Muscle of back (tissue), 11 donors: ENCODE measurements around the gene EVI5. TPM values are rescaled to one million over a fixed set of nuclear protein-coding genes. Genes with fewer than 3 reads are reported as not detected.
"Not testable (repeated sequence)": the region's sequence is repeated elsewhere in the genome, so short reads cannot be mapped to it uniquely, and the experiment has no call there.

Source experiments
- DNase-seq, 3 donors: peaks; one replicate each; pipeline versions ENCODE4 v3.0.0 to v3.0.0-alpha.2; 2013
- polyA plus RNA-seq, 10 donors: library from polyadenylated mRNA; unstranded; fragments of 120-200 nt; gene quantifications; one replicate each; pipeline ENCODE4 v1.2.1, GENCODE V29; 2013; ENCODE audit not compliant: insufficient read length in 10 of 10

The EVI5 gene
- polyA plus RNA-seq, 10 donors = 9.7 to 17.5 (median 13.9) TPM

DNA sequence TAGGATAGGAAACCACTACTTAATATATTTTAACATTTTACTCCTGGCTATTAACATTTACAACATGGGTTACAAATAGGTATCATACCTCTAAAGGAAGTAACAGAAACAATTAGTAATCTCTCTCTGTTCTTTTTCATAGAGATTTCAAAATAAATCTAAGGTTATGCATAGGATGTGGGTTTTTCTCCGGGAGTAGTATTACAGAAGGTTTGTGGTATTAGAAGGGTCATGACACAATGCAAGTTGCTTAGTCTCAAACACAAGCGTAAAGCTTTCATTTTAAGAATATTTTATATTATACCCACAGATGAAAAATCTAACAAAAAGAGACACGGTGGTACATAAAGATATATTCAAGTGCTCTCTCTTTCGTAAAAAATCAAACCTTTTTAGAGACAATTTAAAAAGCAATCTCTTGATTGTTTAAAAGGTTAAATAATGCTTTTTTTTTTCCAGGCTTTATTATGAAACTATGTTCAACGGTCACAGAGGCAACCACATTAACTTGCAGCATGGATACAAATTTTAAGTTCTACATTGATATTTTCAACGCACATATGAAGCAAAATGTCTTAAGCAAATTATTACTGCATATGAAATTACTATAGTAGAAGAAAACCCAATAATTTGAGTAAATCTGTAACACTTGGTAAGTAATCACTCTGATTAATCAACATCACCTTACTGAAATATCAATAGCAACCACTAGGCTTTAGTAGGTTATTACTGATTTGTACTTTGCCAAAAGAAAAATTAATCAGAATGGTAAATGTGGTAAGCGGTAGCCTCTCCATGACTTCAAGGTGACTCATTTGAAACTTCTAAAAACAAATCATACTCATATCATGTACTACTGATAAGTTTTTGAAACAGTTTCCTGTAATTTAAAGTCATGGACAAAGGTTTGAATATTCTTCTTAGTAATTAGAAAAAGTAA, 200.8 kb downstream of the EVI5 start:
- DNase-seq = no peak

DNA sequence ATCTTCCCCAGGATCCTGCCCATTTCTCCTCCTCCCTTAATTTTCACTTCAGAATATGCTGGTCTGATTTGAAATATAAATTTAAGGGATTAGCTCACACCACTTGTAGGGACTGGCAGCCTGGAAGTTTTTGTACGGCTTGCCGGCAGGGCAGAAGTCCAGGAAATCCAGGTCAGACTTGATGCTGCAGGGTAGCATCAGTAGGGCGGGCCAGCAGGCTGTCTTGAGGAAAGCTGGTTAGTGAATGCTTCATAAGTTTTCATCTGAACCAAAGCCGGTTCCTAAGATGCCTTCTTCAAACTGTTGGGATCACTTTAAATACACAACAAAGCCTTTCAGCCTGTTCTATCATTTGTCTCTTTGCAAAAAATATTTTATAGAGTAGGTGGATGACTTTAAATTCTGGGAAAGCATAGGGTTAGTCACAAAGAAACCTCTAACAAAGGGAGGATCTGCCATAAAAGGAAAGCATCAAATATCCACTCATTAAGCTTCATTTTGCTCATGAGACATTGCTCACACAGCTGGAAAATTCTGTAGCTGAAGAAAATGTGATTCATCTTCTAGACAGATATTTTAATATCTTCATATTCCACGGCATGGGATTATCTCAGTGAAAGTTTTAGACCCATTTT, 207.5 kb downstream of the EVI5 start:
- no peak for DNase-seq

DNA sequence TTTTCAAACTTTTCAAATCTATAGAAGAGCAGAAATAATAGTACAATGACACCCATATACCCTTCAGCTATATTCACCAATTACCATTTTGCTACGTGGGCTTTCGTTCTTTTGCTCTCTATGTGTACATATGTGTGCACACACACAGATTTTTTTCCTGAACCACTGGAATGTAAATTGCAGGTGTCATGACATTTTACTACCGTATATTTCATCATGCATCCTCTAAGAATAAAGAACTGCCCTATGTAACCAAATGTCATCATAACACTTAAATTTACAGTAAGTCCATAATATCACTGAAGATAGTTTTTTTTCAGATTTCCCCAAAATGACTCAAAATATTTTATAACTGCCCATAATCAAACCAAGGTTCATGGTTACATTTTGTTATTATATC, 209.8 kb downstream of the EVI5 start:
- no peak for DNase-seq

DNA sequence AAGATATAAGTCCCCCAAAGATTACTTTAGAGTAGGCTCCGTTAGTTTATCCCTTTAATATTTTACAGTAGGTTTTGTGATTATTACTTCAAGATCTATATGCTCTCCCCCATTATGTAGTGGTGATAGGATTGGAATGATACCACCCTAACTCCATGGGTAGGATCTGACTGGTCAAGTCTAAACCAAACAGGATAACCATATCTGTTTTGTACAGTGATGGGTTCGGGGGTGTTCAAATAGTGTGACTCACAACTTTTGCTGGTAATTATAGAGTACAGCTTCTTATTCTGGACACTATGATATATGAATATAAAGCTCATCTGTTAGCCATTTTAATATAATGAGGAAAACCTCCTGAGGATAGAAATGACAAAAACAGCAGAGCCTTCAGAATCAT, 212.4 kb downstream of the EVI5 start:
- no peak for DNase-seq

DNA sequence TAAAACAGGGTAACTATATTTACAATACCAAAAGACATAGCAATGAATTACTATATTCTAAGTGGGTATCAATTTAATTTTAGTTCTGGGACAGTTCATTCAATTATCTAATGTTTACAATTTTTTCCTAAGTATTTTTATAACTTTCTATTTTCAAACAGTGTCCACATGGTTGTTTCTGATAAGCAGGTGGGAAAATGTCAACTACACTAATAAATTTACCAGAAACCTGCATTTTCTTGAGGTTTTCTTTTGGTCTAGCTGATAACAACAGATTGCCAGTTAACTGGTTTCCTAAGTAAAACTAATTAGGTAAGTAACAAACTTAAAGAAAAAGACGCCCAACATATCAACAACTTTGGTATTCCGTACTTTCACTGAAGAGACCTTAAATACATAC, 213.3 kb downstream of the EVI5 start:
- no peak for DNase-seq

DNA sequence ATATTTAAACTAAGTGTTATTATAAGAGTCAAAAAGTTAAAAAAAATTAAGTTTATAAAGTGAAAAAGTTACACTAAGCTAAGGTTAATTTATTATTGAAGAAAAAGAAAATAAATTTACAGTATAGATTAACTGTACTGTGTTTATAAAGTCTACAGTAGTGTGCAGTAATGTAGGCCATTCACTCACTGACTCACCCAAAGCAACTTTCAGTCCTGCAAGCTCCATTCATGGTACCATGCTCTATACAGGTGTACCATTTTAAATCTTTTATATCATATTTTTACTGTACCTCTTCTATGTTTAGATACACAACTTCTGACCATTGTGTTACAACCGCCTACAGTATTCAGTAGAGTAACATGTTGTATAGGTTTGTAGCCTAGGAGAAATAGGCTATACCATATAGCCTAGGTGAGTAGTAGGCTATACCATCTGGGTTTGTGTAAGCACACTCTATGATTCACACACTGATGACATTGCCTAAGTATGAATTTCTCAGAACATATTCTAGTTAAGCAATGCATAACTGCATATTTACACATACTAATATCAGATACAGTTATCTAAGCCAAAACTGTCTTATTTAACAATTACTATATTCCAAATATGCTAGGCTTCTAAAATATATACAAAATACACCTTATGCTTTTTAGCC, 217.6 kb downstream of the EVI5 start:
- DNase-seq = no peak

DNA sequence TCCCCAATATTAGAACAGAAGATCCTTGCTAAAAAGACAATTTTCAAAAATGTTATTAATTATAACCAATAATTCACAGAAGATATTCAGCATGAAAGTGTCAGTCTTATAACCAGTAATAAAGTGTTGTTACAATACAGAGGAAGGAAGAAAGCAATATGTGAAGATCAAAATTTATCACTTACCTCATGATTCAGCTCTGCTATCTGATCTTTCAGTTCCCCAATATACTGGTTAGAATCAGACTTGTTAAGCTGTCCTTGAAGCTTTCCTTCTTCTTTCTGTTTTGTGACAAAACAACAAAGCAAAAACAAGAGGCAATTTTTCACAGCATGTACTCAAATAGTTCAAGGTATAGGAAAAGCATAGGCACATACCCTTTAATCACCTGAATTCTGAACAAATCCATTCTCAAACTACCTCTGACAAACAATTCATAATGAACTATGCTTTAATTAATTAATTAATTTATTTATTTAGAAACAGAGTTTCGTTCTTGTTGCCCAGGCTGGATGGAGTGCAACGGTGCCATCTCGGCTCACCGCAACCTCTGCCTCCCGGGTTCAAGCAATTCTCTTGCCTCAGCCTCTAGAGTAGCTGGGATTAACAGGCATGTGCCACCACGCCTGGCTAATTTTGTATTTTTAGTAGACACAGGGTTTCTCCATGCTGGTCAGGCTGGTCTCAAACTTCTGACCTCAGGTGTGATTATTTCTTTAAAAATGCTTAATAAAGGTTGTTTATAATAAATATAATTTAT, 221.3 kb downstream of the EVI5 start:
- no peak for DNase-seq

DNA sequence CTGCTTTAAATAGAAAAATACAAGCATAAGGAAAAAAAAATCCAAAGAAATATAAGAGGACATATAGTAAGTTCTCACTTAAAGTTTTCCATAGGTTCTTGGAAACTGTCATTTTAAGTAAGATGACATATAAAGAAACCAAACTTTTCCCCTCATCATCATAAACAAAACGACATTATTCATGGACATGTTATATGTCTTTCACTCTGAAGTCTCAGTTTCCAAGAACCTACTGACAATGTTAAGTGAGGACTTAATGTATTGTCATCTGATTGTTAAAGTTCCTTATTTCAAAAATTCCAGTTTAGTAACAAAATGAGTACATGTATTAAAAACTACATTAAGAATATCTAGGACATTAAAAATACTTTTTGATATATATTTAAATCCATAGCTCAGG, 228.6 kb downstream of the EVI5 start:
- no peak for DNase-seq

DNA sequence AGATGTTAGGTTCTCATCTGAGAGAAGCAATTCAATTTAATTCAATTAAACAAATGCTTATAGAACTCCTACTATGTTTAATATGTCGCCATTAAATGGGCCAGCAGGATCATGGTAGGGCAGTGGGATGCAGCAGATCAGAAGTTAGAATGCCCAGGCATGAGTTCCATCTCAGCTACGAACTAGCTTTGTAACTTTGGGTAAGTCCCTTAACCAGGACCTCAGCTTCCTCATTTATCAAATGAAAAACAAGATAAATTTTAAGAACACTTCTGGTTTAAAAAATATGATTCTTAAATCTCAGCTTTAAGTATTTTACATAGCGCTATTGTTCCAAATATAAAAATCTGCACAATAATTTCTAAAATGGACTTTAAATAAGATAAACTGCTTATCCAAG, 230.7 kb downstream of the EVI5 start:
- no peak for DNase-seq

DNA sequence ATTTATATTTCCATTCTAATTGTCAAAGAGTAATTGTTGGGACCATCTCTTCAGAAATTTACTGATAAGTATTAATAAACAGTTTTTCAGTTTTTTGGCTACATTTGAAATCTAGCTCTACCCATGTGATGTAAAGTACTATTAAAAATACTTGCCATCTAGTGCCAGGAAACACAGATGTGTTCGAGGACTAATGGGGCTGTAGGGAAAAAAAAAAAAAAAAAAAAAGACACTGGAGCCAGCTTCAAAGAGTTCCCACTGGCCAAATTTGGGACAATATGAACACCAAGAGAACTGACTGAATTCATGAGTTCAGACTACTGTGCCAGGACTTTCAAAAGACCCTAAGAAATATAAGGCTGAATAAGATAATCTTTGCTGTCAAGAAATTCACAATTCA, 233.0 kb downstream of the EVI5 start:
- no peak for DNase-seq

DNA sequence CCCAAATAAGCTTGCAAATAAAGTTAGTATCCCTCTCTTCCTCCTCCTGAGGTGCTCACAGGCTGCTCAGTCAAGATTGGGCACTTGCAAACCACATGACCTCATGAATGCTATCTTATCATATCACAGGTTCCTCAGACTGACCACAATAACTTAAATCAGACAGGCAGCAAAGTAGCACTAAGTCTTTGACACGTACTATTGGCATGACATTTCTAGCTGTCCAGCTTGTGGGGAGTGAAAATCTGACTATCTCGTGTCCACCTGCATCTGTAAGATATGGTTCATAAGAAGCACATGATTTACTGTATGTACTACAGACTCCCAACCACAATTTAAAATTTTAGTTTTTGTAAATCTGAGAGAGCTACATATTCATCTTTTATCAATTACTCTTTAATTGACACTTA, 240.1 kb downstream of the EVI5 start:
- DNase-seq = no peak

DNA sequence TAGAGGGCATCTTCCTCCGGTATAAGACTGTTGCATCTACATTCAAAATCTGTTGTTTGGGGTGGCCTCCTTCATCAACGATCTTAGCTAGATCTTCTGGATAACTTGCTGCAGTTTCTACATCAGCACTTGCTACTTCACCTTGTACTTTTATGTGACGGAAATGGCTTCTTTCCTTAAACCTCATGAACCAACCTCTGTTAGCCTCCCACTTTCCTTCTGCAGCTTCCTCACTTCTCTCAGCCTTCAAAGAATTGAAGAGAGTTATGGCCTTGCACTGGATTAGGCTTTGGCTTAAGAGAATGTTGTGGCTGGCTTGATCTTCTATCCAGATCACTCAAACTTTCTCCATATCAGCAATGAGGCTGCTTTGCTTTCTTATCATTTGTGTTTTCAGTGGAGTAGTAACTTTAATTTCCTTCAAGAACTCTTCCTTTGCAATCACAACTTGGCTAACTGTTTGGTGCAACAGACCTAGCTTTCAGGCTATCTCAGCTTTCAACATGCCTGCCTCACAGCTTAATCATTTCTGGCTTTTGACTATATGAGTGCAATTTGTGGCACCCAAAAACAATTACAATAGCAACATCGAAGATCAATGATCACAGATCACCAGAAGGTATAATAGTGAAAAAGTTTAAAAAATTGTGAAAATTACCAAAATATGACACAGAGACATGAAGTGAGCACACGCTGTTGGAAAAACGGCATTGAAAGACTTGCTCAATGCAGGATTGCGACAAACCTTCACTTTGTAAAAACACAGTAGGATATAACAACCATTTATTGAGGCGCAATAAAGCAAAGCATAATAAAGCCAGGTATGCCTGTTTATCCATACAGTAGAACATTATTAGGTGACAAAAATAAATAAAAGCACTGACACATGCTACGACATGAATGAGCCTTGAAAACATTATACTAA, 241.5 kb downstream of the EVI5 start:
- DNase-seq = no peak

DNA sequence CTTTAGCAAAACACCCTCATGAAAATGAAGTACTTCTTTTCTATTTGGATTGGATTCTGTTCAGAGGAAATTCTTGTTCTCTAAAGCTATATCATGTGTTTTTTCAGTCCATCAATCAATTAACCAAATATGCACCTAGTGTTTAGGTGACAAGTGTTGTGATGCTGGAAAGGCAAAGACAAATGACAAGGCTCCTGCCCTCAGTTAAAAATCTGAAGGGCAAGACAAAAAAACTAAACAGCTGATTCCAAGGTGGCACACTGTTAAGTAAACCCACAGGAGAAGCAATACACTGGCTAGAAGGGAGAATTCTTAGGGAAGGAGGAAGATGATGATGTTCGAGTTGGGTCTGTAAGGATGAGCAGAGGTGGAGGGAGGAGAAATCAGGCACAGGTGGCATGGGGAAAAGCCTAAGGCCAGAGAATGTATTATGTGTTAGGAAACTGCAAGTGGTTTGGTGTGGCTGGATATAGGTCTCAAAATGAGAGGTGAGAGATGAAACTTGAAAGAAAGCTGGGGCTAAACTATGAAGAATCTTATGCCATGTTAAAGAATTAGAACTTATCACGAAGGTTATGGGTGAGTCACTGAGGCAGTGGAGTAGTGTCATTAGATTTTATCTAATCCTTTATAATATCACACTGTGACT, 246.4 kb downstream of the EVI5 start:
- DNase-seq = no peak

DNA sequence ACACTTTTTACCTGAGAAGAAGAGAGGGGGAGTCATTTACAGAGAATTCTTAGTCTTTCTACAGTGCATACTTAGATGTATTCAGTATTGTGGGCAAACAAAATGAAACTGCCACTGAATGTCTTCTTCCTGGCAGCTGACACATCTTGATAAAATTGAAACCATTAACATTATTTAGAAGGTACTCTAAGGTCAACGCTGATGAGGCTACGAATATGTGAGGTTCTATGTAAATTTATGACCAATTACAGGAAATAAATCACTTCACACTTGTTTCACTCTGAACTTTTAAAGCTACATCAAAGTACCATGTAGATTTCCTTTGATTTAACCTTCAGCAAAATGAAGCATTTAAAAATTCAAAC, 246.9 kb downstream of the EVI5 start:
- no peak for DNase-seq

DNA sequence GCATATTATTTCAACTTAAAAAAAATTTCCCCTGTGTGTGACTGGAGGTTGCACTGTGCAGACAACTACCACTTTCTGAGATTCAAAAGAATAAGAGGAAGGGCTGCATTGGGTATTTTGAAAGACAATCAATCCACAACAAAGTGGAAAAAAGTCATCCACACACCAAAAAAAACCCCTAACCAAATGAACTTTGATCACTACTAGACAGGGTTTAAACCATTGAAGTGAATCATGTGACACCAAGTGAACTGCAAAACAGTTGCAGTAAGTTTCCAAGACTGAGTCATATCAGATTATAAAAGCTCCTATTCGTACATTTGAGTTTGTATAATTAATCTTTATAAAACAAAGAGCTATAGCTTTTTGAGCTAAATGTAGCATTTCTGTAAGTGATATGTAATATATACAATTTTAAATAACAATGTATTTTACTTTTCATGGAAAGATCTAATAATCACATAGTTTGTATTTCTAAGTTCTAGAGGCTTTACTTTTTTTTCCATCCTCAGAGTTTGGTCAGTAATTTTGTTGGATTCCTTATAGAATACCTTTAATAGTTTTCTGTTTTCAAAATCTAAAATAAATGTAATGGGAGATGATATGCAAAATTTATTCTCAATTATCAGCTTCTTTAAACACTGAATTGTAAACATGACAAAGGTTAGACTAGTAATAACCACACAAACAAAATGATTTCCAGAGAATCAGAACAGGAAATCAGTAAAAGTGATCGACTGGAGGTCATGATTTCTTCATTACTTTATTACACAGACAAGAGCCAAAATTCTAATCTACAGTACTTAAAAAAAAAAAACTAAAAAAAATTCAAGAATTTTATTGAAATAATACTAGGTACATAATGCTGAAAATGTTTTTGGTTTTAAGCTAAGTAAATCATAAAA, 247.7 kb downstream of the EVI5 start:
- no peak for DNase-seq

DNA sequence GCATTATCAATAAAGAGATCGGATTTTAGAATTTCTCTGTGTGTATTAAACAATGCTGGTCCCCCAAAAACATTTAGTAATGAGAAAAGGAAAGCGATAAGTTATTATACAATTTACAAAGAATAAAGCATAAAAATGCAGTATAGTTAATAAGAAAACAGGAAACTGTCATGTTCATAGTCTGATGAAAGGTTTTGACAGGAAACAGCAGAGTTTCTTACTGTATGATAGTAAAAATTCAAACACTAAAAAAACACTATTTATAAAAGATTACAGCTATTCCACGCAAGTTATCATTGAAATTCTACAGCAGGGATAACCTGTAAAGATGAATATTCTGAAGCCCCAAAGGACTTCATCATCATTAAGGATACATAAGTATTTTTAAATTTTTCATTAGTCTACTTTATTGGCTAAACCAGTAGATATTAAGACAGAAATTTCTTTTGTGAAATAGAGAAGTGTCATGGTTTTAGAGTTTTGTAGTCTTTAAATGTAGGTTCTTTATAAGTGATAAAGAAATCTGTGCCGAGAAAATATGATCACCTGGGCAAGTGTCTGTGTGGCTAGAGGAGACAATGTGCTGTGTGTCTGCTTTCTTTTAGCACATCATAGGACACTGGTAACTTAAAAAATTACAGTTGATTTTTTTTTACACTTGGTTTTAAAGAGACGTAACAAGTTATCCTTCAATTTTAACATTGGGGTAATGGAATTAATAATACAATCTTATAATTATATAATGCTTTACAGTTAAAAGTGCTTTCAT, 248.5 kb downstream of the EVI5 start:
- no peak for DNase-seq

DNA sequence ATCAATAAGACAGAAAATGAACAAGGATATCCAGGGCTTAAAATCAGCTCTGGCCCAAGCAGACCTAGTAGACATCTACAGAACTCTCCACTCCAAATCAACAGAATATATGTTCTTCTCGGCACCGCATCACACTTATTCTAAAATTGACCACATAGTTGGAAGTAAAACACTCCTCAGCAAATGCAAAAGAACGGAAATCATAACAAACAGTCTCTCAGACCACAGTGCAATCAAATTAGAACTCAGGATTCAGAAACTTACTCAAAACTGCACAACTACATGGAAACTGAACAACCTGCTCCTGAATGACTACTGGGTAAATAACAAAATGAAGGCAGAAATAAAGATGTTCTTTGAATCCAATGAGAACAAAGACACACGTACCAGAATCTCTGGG, 252.5 kb downstream of the EVI5 start:
- not testable (repeated sequence) for DNase-seq

DNA sequence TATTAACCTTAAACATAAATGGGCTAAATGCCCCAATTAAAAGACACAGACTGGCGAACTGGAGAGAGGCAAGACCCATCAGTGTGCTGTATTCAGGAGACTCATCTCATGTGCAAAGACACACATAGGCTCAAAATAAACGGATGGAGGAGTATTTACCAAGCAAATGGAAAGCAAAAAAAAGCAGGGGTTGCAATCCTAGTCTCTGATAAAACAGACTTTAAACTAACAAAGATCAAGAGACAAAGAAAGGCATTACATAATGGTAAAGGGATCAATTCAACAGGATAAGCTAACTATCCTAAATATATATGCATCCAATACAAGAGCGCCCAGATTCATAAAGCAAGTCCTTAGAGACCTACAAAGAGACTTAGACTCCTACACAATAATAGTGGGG, 253.0 kb downstream of the EVI5 start:
- DNase-seq = not testable (repeated sequence)

DNA sequence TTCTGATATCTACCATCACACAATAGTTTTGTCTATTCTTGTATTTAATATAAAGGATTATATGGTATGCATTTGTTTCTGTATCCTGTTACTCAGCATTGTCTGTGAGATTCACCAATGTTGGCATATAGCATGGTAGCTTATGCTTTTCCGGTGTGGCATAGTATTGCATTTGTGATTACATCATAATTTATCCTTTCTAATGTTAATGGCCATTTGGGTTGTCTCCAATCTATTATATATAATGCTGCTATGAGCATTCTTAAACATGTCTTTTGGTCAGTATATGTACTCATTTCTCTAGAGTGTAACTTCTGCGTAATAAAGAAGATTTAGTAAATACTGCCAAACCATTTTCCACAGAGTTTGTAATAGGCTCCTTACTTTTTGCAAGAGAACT, 257.2 kb downstream of the EVI5 start:
- no peak for DNase-seq
